ENCODE data around the gene UBE2A. TPM values are rescaled to one million over a fixed set of nuclear protein-coding genes. Genes with fewer than 3 reads are reported as not detected.
A peak's percentile ranks its signal among the peaks of the same experiment; 100 is the strongest.

UBE2A gene
- total RNA-seq (2014; rRNA removed; shearing (Covaris generic); ENCODE audit: low replicate concordance), result 41.4 and 43.6 TPM in 2 replicates

DNA sequence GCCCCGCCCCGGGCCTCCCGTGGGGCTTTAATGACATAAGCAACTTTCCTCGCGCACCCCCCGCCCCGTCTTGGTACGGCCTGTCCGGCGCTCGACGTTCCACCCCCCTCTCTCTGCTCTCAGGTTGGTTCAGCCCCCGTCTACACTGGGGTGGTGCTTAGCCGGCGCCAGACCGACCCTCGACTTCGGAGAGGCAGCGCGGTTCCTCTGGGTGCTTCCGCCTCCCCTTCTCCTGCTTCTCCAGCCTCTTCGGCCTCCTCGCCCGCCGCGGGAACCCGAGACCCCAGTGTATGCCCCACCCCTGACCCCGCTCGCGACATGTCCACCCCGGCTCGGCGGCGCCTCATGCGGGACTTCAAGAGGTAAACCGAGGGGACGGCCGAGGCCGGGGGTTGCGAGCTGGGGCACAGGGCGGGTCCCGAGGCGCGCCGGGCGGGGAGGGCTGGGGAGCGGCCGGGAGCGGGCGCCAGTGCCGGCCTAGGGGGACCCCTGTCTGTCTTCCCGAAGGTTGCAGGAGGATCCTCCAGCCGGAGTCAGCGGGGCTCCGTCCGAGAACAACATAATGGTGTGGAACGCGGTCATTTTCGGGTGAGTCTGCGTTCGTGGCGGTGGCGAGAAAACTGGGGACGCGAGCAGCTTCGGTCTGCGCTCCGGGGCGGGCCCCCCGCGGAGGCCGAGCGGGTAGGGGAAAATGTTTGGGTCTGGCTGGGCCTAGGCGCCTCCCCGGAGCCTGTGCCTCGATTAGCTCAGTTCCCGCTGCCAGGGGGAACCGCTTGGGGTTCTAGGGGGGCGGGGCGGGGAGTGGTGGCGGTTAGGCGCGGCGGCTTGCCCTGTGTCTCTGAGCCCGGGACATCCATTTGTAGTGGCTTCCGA lies at the start of gene UBE2A:
UBE2A (plus strand) TSS at position 170 of the 873 bp plus-strand sequence; CDS start at position 319, 149 bp downstream.
- Histone ChIP-seq H3K27me3 (no peaks in the 10 kb centered on the region), H3K36me3 (peaks cover 5% of the 10 kb centered on the region), H3K9me3 (no peaks in the 10 kb centered on the region), H3K4me3 (peak within 1 kb of the TSS; percentile 78)
- DNase-seq, result peak; percentile 89

DNA sequence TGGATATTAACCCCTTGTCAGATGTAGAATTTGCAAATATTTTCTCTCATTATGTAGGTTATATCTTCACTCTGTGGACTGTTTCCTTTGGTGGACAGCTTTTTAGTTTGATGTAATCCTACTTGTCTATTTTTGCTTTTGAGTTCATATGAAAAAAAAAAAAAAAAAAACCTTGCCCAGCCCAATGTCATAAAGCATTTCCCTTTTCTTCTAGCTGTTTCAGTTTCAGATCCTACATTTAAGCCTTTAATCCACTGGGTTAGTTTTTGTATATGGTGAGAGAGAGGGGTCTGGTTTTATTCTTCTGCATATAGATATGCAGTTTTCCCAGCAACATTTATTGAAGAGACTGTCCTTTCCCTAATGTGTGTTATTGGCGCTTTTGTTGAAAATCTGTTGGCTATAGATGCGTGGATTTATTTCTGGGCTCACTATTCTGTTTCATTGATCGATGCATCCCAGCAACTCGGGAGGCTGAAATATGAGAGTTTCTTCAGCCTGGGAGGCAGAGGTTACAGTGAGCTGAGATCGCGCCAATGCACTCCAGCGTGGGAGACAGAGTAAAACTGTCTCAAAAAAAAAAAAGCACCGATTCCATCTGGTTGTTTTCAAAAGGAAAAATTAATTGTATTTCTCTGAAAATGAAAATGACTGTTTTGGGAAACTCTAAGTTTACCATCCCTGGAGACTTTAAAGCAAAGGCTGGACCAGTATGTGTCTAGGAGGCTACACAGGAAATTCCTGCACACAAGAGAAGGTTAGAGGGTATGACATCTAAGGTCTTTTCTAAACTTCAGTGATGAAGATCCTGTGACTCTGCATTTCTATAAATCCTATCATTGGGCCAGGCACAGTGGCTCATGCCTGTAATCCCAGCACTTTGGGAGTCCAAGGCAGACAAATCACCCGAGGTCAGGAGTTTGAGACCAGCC lies 44.8 kb upstream of the UBE2A start:
- no peak overlapping the region for H3K4me3 ChIP-seq
- H3K9me3 ChIP-seq, result no peaks in the 10 kb centered on the region
- H3K27me3 ChIP-seq, result no peaks in the 10 kb centered on the region
- H3K36me3 ChIP-seq, result no peaks in the 10 kb centered on the region
- no peak for DNase-seq

DNA sequence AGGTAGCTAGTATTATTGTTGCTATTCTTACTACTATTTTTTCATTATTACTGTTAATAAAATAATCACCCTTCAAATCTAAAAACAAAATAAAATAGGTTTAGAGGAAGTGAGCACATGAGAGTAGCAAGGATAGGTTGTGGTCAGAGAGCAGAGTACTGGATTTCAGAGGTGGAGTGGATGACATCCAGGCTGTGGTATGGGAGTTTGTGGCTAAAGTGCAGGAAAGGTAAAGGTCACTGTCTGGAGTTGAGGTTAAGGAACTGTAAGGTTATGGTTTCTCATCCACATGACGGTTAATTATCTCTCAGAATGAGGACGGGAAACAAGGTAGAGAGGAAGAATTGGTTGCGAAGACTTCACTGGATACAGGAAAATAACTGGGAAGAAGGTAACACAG lies 36.9 kb upstream of the UBE2A start:
- Histone ChIP-seq H3K4me3 (no peak overlapping the region), H3K9me3 (no peaks in the 10 kb centered on the region), H3K36me3 (no peaks in the 10 kb centered on the region), H3K27me3 (no peaks in the 10 kb centered on the region)
- DNase-seq, result no peak

DNA sequence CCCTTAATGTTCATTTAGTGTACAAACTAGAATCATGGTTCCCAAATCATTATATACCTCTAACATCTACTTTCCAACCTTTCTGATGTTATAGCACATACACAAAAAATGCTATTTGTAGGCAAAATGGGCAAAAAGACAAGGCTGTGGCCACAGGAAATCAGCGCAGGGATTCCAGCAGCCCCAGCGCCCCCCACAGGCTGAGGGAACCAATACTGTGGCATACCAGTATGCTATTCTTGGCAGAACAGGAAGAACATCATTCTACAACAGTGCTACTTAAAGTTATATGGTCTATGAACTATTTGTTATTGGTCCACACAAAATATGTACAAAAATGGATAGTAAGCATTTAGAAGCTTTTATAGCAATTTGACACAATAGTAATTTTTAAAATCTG lies 34.5 kb upstream of the UBE2A start:
- no peak for DNase-seq
- Histone ChIP-seq H3K27me3 (no peaks in the 10 kb centered on the region), H3K9me3 (no peaks in the 10 kb centered on the region), H3K4me3 (no peak overlapping the region), H3K36me3 (no peaks in the 10 kb centered on the region)

DNA sequence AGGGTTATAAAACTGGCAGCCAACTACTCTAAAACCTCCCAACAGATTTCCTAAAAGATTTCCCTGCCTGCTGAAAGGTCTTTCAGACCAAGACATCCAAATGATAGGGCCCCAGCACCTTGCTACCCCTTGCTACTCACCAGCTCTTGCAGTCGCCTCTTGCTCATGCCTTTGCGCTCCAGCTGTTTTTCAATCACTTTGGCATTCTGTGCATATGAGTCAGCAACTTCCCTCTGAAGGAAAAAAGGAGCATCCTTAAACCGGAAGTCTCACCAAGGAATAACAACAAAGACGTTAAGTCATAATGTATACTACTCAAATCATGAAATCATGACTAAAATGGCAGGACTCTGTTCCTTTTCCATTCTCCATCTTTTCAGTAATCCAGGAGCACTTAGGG lies 33.2 kb upstream of the UBE2A start:
- no peaks in the 10 kb centered on the region for H3K9me3 ChIP-seq
- H3K36me3 ChIP-seq, result no peaks in the 10 kb centered on the region

DNA sequence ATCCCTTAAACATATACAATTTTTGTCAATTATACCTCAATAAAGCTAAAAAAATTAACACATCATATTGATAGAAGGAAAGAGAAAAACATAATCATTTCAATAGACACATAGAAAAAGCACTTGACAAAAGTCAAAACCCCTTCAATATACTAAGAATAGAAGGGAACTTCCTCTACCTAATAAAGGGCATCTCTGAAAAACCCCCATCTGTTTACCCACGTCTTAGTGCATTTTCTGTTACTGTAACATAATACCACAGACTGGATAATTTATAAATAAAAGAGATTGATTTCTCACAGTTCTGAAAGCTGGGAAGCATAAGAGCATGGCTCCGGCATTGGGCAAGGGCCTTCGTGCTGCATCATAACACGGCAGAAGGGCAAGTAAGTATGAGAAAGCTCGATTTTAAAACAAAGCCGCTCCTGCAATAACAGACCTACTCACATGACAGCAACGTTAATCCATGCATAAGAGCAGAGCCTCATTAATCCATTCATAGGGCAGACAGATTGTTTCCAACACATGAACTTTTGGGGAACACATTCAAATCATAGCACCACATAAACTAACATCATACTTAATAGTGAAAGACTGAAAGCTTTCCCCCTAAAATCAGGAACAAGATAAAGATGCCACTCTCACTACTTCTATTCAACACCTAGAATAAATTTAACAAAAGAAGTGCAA lies 24.9 kb upstream of the UBE2A start:
- no peak for DNase-seq
- Histone ChIP-seq H3K27me3 (no peaks in the 10 kb centered on the region), H3K9me3 (no peaks in the 10 kb centered on the region), H3K4me3 (no peak overlapping the region), H3K36me3 (no peaks in the 10 kb centered on the region)

More for the DNA sequence above, 33.2 kb upstream of the UBE2A start:
- H3K4me3 ChIP-seq, result no peak overlapping the region
- no peaks in the 10 kb centered on the region for H3K27me3 ChIP-seq
- DNase-seq, result peak; percentile 57

DNA sequence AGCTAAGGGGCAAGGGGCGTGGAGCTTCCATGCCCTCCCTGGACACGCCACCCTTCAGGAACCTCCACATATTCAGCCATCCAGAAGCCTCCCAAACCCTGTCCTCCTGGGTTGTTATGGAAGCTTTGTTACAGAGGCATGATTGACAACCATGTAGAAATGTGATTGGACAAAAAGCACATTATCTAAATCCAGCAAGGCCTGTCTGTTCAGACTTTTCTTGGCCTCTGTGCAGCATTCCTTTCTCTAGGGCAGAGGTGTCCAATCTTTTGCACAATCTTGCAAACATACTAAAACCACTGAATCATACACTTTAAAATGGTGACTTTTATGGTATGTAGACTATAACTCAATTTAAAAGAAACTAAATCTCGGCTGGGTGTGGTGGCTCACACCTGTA lies 21.9 kb upstream of the UBE2A start:
- peak; percentile 15 for DNase-seq
- H3K27me3 ChIP-seq, result no peaks in the 10 kb centered on the region
- H3K9me3 ChIP-seq, result no peaks in the 10 kb centered on the region
- H3K4me3 ChIP-seq, result no peak overlapping the region
- no peaks in the 10 kb centered on the region for H3K36me3 ChIP-seq

DNA sequence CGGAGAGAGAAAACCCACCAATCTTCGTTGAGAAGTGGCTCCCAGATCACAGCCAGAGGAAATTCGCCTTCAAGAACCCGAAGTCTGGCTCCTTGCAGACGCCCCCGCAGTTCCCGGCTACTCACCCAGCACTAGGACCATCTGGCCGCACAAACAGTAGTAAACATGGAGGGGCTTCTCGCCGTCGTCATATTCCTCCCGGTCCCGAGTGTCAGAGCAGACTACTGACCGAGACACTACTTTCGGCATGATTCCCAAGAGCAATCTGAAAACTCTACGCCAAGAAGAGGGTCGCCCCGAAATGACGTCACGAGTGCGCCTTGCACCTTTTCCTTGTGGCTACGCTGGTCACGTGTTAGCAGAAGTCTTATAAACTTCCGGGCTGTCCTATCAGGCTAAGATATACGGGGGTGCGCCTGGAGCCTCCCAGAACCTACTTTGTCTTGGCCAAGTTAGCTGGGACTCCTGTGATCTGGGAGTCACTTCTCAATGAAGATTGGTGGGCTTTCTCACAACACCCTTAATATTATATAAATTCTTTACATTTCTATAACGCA lies 9.2 kb upstream of the UBE2A start, which contains the start of gene STEEP1:
STEEP1 (minus strand) TSS at position 303 of the 557 bp plus-strand sequence; CDS start at position 249, 54 bp downstream.
- DNase-seq, result peak; percentile 90
- H3K36me3 ChIP-seq, result no peaks in the 10 kb centered on the region; the same call in 1 of the 2 replicates
- peak within 1 kb of the TSS; percentile 74 for H3K4me3 ChIP-seq
- H3K27me3 ChIP-seq, result no peaks in the 10 kb centered on the region
- no peaks in the 10 kb centered on the region for H3K9me3 ChIP-seq

DNA sequence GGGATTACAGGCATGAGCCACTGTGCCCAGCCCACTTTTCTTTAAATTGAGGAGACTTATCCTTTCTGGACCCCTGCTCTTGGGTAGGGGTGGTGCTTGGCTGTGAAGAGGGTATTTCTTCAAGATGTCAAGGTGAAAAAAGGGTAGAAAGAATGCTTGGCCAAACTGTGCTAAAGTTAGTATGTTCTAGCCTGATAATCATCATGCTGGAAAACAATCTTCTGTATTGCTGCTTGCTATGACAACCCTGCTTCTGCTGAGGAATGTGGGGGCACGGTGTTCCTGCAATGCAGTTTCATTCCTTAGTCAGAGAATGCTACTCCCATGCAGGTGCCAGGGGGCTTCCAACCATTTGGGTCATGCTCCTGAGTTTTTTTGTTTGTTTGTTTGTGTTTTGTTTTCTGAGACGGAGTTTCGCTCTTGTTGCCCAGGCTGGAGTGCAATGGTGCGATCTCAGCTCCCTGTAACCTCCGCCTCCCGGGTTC lies 4.0 kb upstream of the UBE2A start:
- H3K4me3 ChIP-seq, result no peak overlapping the region
- no peaks in the 10 kb centered on the region for H3K36me3 ChIP-seq
- H3K9me3 ChIP-seq, result no peaks in the 10 kb centered on the region
- no peak for DNase-seq
- no peaks in the 10 kb centered on the region for H3K27me3 ChIP-seq

DNA sequence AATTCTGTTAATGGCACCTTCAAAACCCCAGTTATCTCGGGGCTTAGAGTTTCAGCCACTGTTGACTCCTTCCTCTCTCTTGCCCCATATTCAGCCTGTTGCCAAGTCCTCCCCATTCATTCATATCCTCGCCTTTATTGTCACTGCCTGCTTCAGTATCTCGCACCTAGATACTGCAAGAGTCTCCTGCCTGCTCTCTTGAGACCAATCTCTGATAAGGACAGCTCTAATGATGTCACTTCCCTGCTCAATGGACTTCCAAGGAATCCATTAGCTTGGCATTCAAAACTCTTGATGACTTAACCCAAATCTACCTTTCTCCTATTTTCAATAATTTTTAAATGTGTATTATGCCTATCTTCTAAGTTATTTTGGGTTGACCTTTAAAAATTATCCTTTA lies 1.1 kb upstream of the UBE2A start:
- Histone ChIP-seq H3K36me3 (peaks cover 5% of the 10 kb centered on the region), H3K9me3 (no peaks in the 10 kb centered on the region), H3K27me3 (no peaks in the 10 kb centered on the region), H3K4me3 (peak overlapping the region; percentile 78)
- DNase-seq, result no peak

DNA sequence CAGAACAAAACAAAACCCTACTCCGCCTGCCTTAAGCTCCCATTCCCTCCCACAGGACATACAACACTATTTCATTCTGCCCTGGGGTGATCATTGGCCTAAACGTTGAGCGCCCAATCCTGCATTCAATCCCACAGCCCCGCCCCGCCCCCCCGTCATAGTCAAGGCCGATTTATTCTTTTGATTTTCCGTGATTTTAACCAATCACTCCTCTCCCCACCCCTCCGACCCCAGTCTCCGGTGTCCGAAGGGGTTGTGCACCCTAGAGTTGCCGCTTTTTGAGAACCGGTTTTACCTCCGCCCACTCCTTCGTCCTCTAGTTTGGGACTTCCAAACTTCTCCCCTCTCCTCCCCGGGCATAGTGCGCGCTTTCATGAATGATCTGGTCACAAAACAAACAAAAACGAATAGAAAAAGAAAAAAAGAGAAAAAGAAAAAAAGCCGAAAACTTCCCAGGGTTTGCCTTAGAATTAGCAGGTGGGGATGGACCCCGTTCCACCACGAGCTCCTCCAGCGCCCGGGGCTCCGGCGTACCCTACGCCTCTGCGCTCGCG lies 446 bp upstream of the UBE2A start:
- Histone ChIP-seq H3K9me3 (no peaks in the 10 kb centered on the region), H3K36me3 (peaks cover 5% of the 10 kb centered on the region), H3K27me3 (no peaks in the 10 kb centered on the region), H3K4me3 (peak overlapping the region; percentile 78)
- peak; percentile 30 for DNase-seq

DNA sequence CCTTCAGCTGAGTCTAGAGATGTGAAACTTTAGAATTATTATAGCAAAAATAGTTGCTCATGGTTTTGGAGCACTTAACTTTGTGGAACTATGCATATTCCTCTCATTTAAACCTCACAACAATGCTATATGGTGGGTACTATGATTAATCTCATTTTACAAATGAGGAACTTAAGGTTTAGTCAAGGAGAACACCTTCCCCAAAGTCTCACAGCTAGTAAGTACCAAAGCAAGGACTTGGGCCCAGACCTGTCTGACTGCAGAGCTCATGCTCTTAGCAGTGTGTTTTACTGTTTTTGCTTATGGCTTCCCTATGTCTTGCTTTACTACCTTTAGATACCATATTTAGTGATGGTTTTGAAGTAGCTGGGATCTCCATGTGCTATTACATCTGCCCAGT lies 5.1 kb downstream of the UBE2A start:
- Histone ChIP-seq H3K27me3 (no peaks in the 10 kb centered on the region), H3K36me3 (peaks cover 5% of the 10 kb centered on the region), H3K4me3 (no peak overlapping the region), H3K9me3 (no peaks in the 10 kb centered on the region)
- DNase-seq, result no peak

DNA sequence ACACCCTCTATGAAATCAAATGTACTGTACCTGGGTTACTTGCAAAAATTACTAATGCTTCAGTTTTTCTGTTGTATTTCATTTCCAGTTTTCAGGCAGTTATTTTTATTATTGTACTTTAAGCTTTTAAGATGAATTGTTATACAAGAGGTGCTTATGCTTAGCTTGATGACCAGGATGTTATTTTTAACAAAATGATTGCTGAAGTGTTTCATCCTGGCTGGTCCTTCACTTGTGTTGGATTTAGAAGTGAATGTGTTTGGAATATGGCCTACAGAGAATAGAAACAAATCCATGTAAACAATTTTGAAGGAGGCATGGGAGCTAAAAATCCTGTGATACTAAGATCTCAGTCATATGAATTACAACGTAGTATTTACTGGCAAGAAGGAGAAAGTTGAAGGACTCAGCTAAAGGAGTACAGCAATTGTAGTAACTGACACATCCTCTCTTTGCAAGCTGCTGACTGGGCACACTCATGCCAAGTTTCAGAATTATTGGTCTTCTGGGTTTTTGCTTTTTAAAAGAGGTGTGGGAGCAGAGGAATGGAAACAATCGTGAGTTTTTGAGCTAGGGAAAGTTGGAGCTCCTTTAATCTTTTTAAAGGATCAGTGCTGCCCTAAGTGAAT lies 9.2 kb downstream of the UBE2A start:
- Histone ChIP-seq H3K9me3 (no peaks in the 10 kb centered on the region), H3K4me3 (no peak overlapping the region), H3K27me3 (no peaks in the 10 kb centered on the region), H3K36me3 (peaks cover 2% of the 10 kb centered on the region)
- DNase-seq, result no peak

DNA sequence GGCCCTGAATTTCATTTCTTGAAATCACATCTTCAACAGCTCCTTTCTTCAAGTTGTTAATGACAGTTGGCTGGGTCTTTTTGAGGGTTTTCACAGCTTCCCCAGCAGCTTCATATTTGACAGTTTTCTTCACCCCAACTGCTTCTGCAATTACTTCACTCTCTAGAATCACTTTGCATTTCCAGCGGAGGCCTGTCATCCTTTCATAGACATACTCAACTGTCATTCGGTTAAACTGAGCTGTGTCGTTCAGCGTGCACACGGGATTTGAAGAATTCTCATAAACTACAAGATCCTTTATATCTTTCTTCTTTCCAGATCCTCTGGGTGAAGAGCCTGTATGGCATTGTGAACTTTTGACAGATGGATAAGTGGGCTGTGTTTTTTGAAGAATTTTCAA lies 15.4 kb downstream of the UBE2A start:
- no peak for DNase-seq
- Histone ChIP-seq H3K4me3 (no peak overlapping the region), H3K9me3 (no peaks in the 10 kb centered on the region), H3K27me3 (no peaks in the 10 kb centered on the region), H3K36me3 (peaks cover 24% of the 10 kb centered on the region)

DNA sequence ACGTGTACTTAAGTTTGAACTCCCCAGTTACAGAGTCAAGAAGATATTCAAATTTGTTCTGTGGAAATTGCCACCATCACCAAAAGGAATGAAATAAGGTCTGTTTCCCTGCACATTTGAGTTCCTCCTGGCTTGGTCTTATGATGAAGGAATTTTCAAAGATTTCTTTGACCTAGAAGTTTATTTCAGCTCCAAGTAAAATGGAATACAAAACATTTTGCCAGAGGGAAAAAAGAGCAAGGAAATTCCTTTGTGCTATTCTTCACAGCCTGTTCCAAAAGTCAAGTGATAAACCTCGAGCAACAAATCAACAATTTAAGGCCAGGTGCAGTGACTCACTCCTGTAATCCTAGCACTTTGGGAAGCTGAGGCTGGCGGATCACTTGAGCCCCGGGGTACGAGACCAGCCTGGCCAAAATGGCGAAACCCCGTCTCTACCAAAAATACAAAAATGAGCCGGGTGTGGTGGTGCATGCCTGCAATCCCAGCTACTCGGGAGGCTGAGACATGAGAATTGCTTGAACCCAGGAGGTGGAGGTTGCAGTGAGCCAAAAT lies 28.4 kb downstream of the UBE2A start:
- Histone ChIP-seq H3K9me3 (no peaks in the 10 kb centered on the region), H3K36me3 (no peaks in the 10 kb centered on the region; the same call in 1 of the 2 replicates), H3K27me3 (no peaks in the 10 kb centered on the region), H3K4me3 (no peak overlapping the region)
- DNase-seq, result no peak

All from MG63 (cell line).